ENCODE measurements around the gene RPL41.
"Not testable (repeated sequence)": the region's sequence is repeated elsewhere in the genome, so short reads cannot be mapped to it uniquely, and the experiment has no call there.

The RPL41 gene

DNA sequence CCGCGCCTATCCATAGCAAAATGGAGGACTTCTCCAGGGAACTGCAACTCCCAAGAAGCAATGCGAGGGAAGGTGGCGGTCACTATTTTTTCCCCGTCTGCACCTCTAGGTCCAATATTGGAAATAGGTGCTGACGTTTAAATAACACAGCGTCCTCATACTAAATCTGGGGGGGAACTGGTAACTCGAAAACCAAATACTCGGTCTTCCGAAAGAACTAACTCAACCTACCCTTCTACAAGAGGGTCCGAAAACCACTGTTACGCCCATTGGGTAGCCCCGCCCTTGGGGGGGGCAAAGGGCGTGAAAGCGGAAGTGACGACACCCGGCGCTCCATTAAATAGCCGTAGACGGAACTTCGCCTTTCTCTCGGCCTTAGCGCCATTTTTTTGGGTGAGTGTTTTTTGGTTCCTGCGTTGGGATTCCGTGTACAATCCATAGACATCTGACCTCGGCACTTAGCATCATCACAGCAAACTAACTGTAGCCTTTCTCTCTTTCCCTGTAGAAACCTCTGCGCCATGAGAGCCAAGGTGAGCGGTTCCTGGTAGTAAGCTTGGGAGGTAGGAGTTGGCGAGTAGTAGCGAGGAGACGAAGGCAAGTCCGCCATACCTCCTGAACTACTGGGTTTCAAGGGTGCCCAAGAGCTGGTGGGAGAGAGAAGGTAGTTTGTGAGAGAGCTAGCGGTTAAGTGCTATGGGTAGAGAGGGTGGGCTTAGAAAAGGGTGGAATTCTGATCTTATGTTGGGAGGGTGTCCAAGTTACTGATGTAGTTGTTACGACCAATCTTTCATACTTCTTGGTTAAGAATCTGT is at the start of gene RPL41:
Gene RPL41, plus strand, starts transcription at position 367 of the 815 bp plus-strand sequence.
- in situ Hi-C loops (cut with MboI; ENCODE audit: low pct_unique_long_range_greater_than_20kb, low sequenced_read_pairs, unreplicated experiment), result no loop called here
- TF ChIP-seq, protein P1, sequence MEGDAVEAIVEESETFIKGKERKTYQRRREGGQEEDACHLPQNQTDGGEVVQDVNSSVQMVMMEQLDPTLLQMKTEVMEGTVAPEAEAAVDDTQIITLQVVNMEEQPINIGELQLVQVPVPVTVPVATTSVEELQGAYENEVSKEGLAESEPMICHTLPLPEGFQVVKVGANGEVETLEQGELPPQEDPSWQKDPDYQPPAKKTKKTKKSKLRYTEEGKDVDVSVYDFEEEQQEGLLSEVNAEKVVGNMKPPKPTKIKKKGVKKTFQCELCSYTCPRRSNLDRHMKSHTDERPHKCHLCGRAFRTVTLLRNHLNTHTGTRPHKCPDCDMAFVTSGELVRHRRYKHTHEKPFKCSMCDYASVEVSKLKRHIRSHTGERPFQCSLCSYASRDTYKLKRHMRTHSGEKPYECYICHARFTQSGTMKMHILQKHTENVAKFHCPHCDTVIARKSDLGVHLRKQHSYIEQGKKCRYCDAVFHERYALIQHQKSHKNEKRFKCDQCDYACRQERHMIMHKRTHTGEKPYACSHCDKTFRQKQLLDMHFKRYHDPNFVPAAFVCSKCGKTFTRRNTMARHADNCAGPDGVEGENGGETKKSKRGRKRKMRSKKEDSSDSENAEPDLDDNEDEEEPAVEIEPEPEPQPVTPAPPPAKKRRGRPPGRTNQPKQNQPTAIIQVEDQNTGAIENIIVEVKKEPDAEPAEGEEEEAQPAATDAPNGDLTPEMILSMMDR (IDR thresholded peaks at IDR 0.05; ENCODE audit: extremely low read depth, insufficient read depth, missing control alignments), result no peak
- DNase-seq (ENCODE audit: low spot score), result peak; percentile 83

DNA sequence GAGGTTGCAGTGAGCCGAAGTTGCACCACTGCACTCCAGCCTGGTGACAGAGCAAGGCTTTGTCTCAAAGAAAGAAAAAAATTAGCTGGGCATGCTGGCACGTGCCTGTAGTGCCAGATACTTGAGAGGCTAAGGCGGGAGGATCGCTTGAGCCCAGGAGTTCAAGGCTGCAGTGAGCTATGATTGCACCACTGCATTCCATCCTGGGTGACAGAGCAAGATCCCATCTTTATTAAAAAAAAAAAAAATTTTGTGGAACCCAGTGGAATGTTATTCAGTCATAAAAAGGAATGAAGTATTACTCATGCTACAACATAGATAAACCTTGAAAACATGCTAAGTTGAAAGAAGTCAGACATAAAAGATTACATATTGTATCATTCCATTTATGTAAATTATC is 44.8 kb upstream of the RPL41 start:
- in situ Hi-C loops (cut with MboI; ENCODE audit: low pct_unique_long_range_greater_than_20kb, low sequenced_read_pairs, unreplicated experiment), result no loop called here
- DNase-seq (ENCODE audit: low spot score), result no peak
- TF ChIP-seq, protein P1 (IDR thresholded peaks at IDR 0.05; ENCODE audit: extremely low read depth, insufficient read depth, missing control alignments), result no peak

DNA sequence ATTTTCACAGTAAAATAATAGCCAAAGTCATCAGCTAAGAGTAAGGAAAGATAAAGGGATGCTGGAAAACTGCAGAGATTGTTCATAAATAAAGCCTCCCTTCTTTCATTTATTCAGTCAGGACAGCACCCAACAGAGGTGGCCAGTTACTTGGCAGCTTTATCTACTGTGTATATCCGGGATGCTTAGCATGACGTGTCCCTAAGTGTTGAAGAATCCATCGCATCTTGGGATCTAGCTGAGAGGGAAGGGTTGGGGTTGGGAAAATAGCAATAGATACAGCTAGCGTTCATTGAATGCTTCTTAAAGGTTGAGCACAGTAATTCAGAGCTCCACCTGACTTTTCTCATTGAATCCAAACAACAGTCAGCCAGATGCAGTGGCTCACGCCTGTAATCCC is 42.0 kb upstream of the RPL41 start:
- TF ChIP-seq, protein P1 (IDR thresholded peaks at IDR 0.05; ENCODE audit: extremely low read depth, insufficient read depth, missing control alignments), result no peak
- in situ Hi-C loops (cut with MboI; ENCODE audit: low pct_unique_long_range_greater_than_20kb, low sequenced_read_pairs, unreplicated experiment), result no loop called here
- DNase-seq (ENCODE audit: low spot score), result no peak

DNA sequence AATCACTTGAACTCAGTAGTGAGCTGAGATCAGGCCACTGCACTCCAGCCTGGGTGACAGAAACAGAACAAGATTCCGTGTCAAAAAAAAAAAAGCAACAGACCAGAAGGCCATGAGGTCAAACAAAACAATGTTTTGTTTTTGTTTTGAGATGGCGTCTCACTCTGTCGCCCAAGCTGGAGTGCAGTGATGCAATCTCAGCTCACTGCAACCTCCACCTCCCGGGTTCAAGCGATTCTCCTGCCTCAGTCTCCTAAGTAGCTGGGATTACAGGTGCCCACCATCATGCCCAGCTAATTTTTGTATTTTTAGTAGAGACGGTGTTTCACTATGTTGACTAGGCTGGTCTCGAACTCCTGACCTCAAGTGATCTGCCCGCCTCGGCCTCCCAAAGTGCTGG is 38.5 kb upstream of the RPL41 start:
- in situ Hi-C loops (cut with MboI; ENCODE audit: low pct_unique_long_range_greater_than_20kb, low sequenced_read_pairs, unreplicated experiment); DNase-seq (ENCODE audit: low spot score): not testable (repeated sequence)

DNA sequence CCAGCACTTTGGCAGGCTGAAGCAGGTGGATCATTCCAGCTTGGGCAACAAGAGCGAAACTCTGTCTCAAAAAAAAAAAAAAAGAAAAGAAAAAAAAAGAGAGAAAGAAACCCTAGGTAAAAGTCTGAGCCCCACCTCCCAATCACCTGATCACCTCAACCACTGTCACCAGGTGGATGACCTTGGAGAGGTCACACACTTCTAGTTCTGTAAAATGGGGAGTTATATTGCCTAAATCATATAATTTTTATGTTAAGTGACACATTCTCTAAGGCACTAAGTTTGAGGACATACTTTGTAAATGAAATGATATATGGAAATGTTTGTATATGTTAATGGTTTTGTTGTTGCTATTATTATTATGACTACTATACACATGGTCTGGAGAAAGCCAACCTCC is 38.0 kb upstream of the RPL41 start:
- in situ Hi-C loops (cut with MboI; ENCODE audit: low pct_unique_long_range_greater_than_20kb, low sequenced_read_pairs, unreplicated experiment), result no loop called here
- DNase-seq (ENCODE audit: low spot score), result no peak
- TF ChIP-seq, protein P1 (IDR thresholded peaks at IDR 0.05; ENCODE audit: extremely low read depth, insufficient read depth, missing control alignments), result no peak

DNA sequence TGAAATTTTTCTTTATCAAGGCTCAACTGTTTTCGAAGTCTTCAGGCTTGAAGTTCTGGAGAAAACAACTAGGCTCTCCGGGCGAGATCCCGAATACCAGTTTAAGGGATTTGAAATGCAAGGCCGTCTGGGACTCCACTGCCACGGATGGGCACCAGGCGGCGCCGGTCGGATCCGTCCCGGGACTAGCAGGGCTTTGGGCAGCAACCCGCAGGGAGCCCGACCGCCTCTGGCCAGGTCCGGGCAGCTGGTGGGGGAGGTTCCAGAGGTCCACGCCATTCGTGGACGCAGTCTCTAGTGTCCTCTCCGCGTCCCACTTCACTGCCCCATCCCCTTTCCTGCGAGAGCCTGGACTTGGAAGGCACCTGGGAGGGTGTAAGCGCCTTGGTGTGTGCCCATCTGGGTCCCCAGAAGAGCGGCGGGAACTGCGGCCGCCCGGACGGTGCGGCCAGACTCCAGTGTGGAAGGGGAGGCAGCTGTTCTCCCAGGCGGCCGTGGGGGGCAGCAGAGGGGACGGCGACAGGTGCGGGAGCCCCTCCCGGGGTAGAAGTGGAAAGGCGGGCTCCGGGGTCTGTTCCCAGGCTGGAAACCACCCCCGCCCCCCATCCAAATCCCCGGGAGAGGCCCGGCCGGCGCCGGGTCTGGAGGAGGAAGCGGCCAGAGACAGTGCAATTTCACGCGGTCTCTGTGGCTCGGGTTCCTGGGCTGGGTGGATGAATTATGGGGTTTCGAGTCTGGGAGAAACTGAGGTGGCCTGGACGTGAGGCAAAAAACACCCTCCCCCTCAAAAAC is 37.3 kb upstream of the RPL41 start:
- TF ChIP-seq, protein P1 (IDR thresholded peaks at IDR 0.05; ENCODE audit: extremely low read depth, insufficient read depth, missing control alignments), result peak; percentile 63
- DNase-seq (ENCODE audit: low spot score), result peak; percentile 86
- in situ Hi-C loops (cut with MboI; ENCODE audit: low pct_unique_long_range_greater_than_20kb, low sequenced_read_pairs, unreplicated experiment), result no loop called here
